HEK293 (cell line): Measurements from ENCODE around the gene PLAC8L1.

ENCODE experiments used
- CTCF ChIA-PET: fragments of 350-600 bp; formaldehyde crosslinking; extraction: SDS; loops from one replicate; lab custom pipeline; 2021; ENCODE audit warnings: antibody characterized with exemption; lab: Yijun Ruan, JAX
- POLR2A ChIA-PET: fragments of 300-600 bp; formaldehyde crosslinking; extraction: SDS; loops from one replicate; lab custom pipeline; 2020; ENCODE audit warnings: antibody characterized with exemption, inconsistent platforms; lab: Yijun Ruan, JAX
- H3K27ac ChIP-seq: fragments of 200-500 bp; sonication (Bioruptor generic); 2 replicates; pipeline ENCODE4 v1.5.1; 2014; ENCODE audit warnings: low read depth, low read length, control low read depth, inconsistent platforms; ENCODE audit errors: extremely low read depth
- H3K36me3 ChIP-seq, 2 experiments: fragments of 200-500 bp in 1 of 2; sonication (Bioruptor generic) in 1 of 2; 1 replicate in 1 of 2; 2 replicates in 1 of 2; pipeline ENCODE4 v1.5.1; 2014 to 2017; ENCODE audit warnings: inconsistent platforms in 2 of 2, low read length in 2 of 2; ENCODE audit not compliant: control insufficient read depth in 2 of 2, insufficient read depth in 1 of 2
- H3K4me1 ChIP-seq: fragments of 200-500 bp; sonication (Bioruptor generic); 2 replicates; pipeline ENCODE4 v1.5.1; 2014; ENCODE audit warnings: mild to moderate bottlenecking, low read length, inconsistent platforms; ENCODE audit not compliant: control insufficient read depth, insufficient read depth
- H3K4me3 ChIP-seq: 2 replicates; pipeline ENCODE4 v1.5.1; 2011; ENCODE audit warnings: low read depth, mild to moderate bottlenecking, control low read depth, low read length, moderate library complexity
- H3K9me3 ChIP-seq: fragments of 200-500 bp; sonication (Bioruptor generic); 2 replicates; pipeline ENCODE4 v1.5.1; 2014; ENCODE audit warnings: low read depth, low read length, inconsistent platforms; ENCODE audit not compliant: control insufficient read depth, insufficient read depth
- WT1 ChIP-seq: fragments of 450-650 bp; formaldehyde crosslinking; IDR thresholded peaks from 2 replicates; pipeline ENCODE4 v1.5.1; 2016; ENCODE audit warnings: missing biosample characterization, missing genetic modification characterization
- ZNF132 ChIP-seq: fragments of 450-650 bp; formaldehyde crosslinking; IDR thresholded peaks from 2 replicates; pipeline ENCODE4 v1.5.1; 2017; ENCODE audit warnings: missing biosample characterization, missing genetic modification characterization, borderline replicate concordance
- ZNF175 ChIP-seq: fragments of 450-650 bp; formaldehyde crosslinking; IDR thresholded peaks from 2 replicates; pipeline ENCODE4 v1.5.1; 2016; ENCODE audit warnings: missing biosample characterization, missing genetic modification characterization
- ZNF202 ChIP-seq: fragments of 450-650 bp; formaldehyde crosslinking; IDR thresholded peaks from 2 replicates; pipeline ENCODE4 v1.5.1; 2016; ENCODE audit warnings: missing biosample characterization, missing genetic modification characterization, borderline replicate concordance
- ZNF221 ChIP-seq: fragments of 450-650 bp; formaldehyde crosslinking; IDR thresholded peaks from 2 replicates; pipeline ENCODE4 v1.5.1; 2017; ENCODE audit warnings: missing biosample characterization, missing genetic modification characterization, borderline replicate concordance
- ZNF223 ChIP-seq: fragments of 450-650 bp; formaldehyde crosslinking; IDR thresholded peaks from 2 replicates; pipeline ENCODE4 v1.5.1; 2016; ENCODE audit warnings: missing biosample characterization, missing genetic modification characterization
- ZNF335 ChIP-seq: fragments of 450-650 bp; formaldehyde crosslinking; conservative IDR thresholded peaks from 2 replicates; pipeline ENCODE4 v1.5.1; 2016; ENCODE audit warnings: missing biosample characterization, missing genetic modification characterization
- ZNF394 ChIP-seq: fragments of 450-650 bp; formaldehyde crosslinking; IDR thresholded peaks from 2 replicates; pipeline ENCODE4 v1.5.1; 2016; ENCODE audit warnings: missing biosample characterization, missing genetic modification characterization, mild to moderate bottlenecking, moderate library complexity, borderline replicate concordance
- ZNF518A ChIP-seq: fragments of 450-650 bp; formaldehyde crosslinking; conservative IDR thresholded peaks from 2 replicates; pipeline ENCODE4 v1.5.1; 2016; ENCODE audit warnings: low read depth, missing biosample characterization, missing genetic modification characterization
- ZNF654 ChIP-seq: fragments of 450-650 bp; formaldehyde crosslinking; IDR thresholded peaks from 2 replicates; pipeline ENCODE4 v1.5.1; 2016; ENCODE audit warnings: low read depth, missing biosample characterization, missing genetic modification characterization
- ZNF777 ChIP-seq: fragments of 450-650 bp; formaldehyde crosslinking; IDR thresholded peaks from 2 replicates; pipeline ENCODE4 v1.5.1; 2017; ENCODE audit warnings: missing biosample characterization, missing genetic modification characterization, borderline replicate concordance
- ZNF830 ChIP-seq: fragments of 450-650 bp; IDR thresholded peaks from 2 replicates; pipeline ENCODE4 v1.5.0; 2018; ENCODE audit warnings: missing biosample characterization, missing genetic modification characterization, low read depth, mild to moderate bottlenecking, moderate library complexity
- ZSCAN23 ChIP-seq: fragments of 450-650 bp; formaldehyde crosslinking; IDR thresholded peaks from 2 replicates; pipeline ENCODE4 v1.5.1; 2016; ENCODE audit warnings: missing biosample characterization, missing genetic modification characterization
- ZSCAN4 ChIP-seq: fragments of 450-650 bp; formaldehyde crosslinking; IDR thresholded peaks from 2 replicates; pipeline ENCODE4 v1.5.1; 2017; ENCODE audit warnings: missing biosample characterization, missing genetic modification characterization
- TF ChIP-seq, protein P1 (sequence below): fragments of 450-650 bp; formaldehyde crosslinking; IDR thresholded peaks from 2 replicates; pipeline ENCODE4 v1.5.1; 2016; ENCODE audit warnings: missing biosample characterization, missing genetic modification characterization
- TF ChIP-seq, protein P2 (sequence below): fragments of 450-650 bp; formaldehyde crosslinking; IDR thresholded peaks from 2 replicates; pipeline ENCODE4 v1.5.1; 2016; ENCODE audit warnings: missing biosample characterization, missing genetic modification characterization, low read depth
- TF ChIP-seq, protein P3 (sequence below): fragments of 450-650 bp; formaldehyde crosslinking; IDR thresholded peaks from 2 replicates; pipeline ENCODE4 v1.5.1; 2016; ENCODE audit warnings: missing biosample characterization, missing genetic modification characterization
- TF ChIP-seq, protein P4 (sequence below): fragments of 450-650 bp; formaldehyde crosslinking; IDR thresholded peaks from 2 replicates; pipeline ENCODE4 v1.5.1; 2017; ENCODE audit warnings: missing biosample characterization, missing genetic modification characterization

Gene PLAC8L1

GRCh38 chr5:146088098-146088497, 17.3 kb downstream of the PLAC8L1 start:
- POLR2A ChIA-PET, result no interaction called here
- no peaks in the 10 kb centered on the region for H3K4me1 ChIP-seq
- CTCF ChIA-PET, result no interaction called here
- TF ChIP-seq, protein P1, sequence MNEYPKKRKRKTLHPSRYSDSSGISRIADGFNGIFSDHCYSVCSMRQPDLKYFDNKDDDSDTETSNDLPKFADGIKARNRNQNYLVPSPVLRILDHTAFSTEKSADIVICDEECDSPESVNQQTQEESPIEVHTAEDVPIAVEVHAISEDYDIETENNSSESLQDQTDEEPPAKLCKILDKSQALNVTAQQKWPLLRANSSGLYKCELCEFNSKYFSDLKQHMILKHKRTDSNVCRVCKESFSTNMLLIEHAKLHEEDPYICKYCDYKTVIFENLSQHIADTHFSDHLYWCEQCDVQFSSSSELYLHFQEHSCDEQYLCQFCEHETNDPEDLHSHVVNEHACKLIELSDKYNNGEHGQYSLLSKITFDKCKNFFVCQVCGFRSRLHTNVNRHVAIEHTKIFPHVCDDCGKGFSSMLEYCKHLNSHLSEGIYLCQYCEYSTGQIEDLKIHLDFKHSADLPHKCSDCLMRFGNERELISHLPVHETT, result no peak
- TF ChIP-seq WT1 (tag by site-specific recombination) (no peak), ZNF777 (tag by site-specific recombination) (no peak), ZNF654 (no peak), ZNF830 (tag by site-specific recombination) (no peak), ZNF221 (no peak), ZNF394 (tag by site-specific recombination) (no peak), ZSCAN23 (tag by site-specific recombination) (no peak), ZNF175 (tag by site-specific recombination) (no peak), ZNF335 (tag by site-specific recombination) (no peak), ZSCAN4 (no peak), ZNF518A (tag by site-specific recombination) (no peak), ZNF223 (tag by site-specific recombination) (no peak), ZNF202 (tag by site-specific recombination) (no peak), ZNF132 (tag by site-specific recombination) (no peak)
- TF ChIP-seq, protein P2, sequence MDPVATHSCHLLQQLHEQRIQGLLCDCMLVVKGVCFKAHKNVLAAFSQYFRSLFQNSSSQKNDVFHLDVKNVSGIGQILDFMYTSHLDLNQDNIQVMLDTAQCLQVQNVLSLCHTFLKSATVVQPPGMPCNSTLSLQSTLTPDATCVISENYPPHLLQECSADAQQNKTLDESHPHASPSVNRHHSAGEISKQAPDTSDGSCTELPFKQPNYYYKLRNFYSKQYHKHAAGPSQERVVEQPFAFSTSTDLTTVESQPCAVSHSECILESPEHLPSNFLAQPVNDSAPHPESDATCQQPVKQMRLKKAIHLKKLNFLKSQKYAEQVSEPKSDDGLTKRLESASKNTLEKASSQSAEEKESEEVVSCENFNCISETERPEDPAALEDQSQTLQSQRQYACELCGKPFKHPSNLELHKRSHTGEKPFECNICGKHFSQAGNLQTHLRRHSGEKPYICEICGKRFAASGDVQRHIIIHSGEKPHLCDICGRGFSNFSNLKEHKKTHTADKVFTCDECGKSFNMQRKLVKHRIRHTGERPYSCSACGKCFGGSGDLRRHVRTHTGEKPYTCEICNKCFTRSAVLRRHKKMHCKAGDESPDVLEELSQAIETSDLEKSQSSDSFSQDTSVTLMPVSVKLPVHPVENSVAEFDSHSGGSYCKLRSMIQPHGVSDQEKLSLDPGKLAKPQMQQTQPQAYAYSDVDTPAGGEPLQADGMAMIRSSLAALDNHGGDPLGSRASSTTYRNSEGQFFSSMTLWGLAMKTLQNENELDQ (tag by site-specific recombination), result no peak
- TF ChIP-seq, protein P3, sequence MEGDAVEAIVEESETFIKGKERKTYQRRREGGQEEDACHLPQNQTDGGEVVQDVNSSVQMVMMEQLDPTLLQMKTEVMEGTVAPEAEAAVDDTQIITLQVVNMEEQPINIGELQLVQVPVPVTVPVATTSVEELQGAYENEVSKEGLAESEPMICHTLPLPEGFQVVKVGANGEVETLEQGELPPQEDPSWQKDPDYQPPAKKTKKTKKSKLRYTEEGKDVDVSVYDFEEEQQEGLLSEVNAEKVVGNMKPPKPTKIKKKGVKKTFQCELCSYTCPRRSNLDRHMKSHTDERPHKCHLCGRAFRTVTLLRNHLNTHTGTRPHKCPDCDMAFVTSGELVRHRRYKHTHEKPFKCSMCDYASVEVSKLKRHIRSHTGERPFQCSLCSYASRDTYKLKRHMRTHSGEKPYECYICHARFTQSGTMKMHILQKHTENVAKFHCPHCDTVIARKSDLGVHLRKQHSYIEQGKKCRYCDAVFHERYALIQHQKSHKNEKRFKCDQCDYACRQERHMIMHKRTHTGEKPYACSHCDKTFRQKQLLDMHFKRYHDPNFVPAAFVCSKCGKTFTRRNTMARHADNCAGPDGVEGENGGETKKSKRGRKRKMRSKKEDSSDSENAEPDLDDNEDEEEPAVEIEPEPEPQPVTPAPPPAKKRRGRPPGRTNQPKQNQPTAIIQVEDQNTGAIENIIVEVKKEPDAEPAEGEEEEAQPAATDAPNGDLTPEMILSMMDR (tag by site-specific recombination), result no peak
- TF ChIP-seq, protein P4, sequence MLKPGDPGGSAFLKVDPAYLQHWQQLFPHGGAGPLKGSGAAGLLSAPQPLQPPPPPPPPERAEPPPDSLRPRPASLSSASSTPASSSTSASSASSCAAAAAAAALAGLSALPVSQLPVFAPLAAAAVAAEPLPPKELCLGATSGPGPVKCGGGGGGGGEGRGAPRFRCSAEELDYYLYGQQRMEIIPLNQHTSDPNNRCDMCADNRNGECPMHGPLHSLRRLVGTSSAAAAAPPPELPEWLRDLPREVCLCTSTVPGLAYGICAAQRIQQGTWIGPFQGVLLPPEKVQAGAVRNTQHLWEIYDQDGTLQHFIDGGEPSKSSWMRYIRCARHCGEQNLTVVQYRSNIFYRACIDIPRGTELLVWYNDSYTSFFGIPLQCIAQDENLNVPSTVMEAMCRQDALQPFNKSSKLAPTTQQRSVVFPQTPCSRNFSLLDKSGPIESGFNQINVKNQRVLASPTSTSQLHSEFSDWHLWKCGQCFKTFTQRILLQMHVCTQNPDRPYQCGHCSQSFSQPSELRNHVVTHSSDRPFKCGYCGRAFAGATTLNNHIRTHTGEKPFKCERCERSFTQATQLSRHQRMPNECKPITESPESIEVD (tag by site-specific recombination), result no peak
- no peak overlapping the region for H3K27ac ChIP-seq
- H3K36me3 ChIP-seq, result no peaks in the 10 kb centered on the region; a peak in 1 of 3 replicates
- H3K4me3 ChIP-seq, result no peak overlapping the region
- no peaks in the 10 kb centered on the region for H3K9me3 ChIP-seq
